Naive thymus-derived CD4-positive, alpha-beta T cell (primary cell): ENCODE measurements around the gene AREG. TPM values are rescaled to one million over a fixed set of nuclear protein-coding genes. Genes with fewer than 3 reads are reported as not detected.

ENCODE experiments used
- ATAC-seq: fragments of 150-1000 bp; cut with Tn5 transposase; 2 replicates; pipeline ENCODE4 v1.10.0; 2021; ENCODE audit warnings: mild to moderate bottlenecking, moderate library complexity
- CTCF ChIA-PET: fragments of 350-600 bp; sonication (Branson Sonifier 250); formaldehyde crosslinking; loops from one replicate; lab custom pipeline; 2021; ENCODE audit warnings: antibody characterized with exemption; lab: Charles Lee
- POLR2A ChIA-PET: fragments of 350-600 bp; sonication (Branson Sonifier 250); formaldehyde crosslinking; loops from one replicate; lab custom pipeline; 2021; ENCODE audit warnings: antibody characterized with exemption, inconsistent platforms; lab: Charles Lee
- DNase-seq, 9 donors: peaks; one replicate each; pipeline versions ENCODE4 v3.0.0 to v3.0.0-alpha.2; 2020 to 2022; ENCODE audit warnings: mixed read lengths in 1 of 9
- H3K27ac ChIP-seq: one replicate; pipeline ENCODE4 v1.7.0; 2013; ENCODE audit warnings: mild to moderate bottlenecking, low read depth, low read length, moderate library complexity
- H3K27me3 ChIP-seq, 2 donors: one replicate each; pipeline ENCODE4 v1.7.0; 2013; ENCODE audit warnings: low read length in 2 of 2, mild to moderate bottlenecking in 2 of 2, moderate library complexity in 2 of 2; ENCODE audit not compliant: control insufficient read depth in 2 of 2, insufficient read depth in 2 of 2
- H3K36me3 ChIP-seq, 3 experiments: 1 replicate in 2 of 3; 2 replicates in 1 of 3; pipeline ENCODE4 v1.7.0; 2013; ENCODE audit warnings: low read length in 3 of 3, mild to moderate bottlenecking in 3 of 3, moderate library complexity in 1 of 3; ENCODE audit not compliant: insufficient read depth in 3 of 3, control insufficient read depth in 2 of 3
- H3K4me1 ChIP-seq, 2 donors: one replicate each; pipeline ENCODE4 v1.7.0; 2013; ENCODE audit warnings: low read length in 2 of 2, mild to moderate bottlenecking in 2 of 2, moderate library complexity in 1 of 2; ENCODE audit not compliant: control insufficient read depth in 2 of 2, insufficient read depth in 2 of 2
- H3K4me3 ChIP-seq: 2 replicates; pipeline ENCODE4 v1.7.0; 2013; ENCODE audit warnings: mild to moderate bottlenecking, low read length
- H3K9me3 ChIP-seq, 3 experiments: 1 replicate in 2 of 3; 2 replicates in 1 of 3; pipeline ENCODE4 v1.7.0; 2013; ENCODE audit warnings: low read length in 3 of 3; ENCODE audit not compliant: control insufficient read depth in 2 of 3
- H3K27ac Mint-ChIP-seq, 9 donors: one replicate each; pipeline ENCODE4 v1.8.0; 2020 to 2022; ENCODE audit warnings: mixed read lengths in 9 of 9, mild to moderate bottlenecking in 8 of 9, moderate library complexity in 5 of 9, inconsistent platforms in 2 of 9
- H3K27me3 Mint-ChIP-seq, 5 donors: one replicate each; pipeline ENCODE4 v1.8.0; 2021 to 2022; ENCODE audit warnings: mixed read lengths in 5 of 5, mild to moderate bottlenecking in 1 of 5
- H3K36me3 Mint-ChIP-seq, 5 donors: one replicate each; pipeline ENCODE4 v1.8.0; 2020 to 2022; ENCODE audit warnings: mixed read lengths in 5 of 5, mild to moderate bottlenecking in 3 of 5, inconsistent platforms in 1 of 5
- H3K4me1 Mint-ChIP-seq, 7 donors: one replicate each; pipeline ENCODE4 v1.8.0; 2020 to 2022; ENCODE audit warnings: mixed read lengths in 7 of 7, mild to moderate bottlenecking in 3 of 7, inconsistent platforms in 1 of 7
- H3K4me3 Mint-ChIP-seq, 10 donors: one replicate each; pipeline ENCODE4 v1.8.0; 2020 to 2022; ENCODE audit warnings: mild to moderate bottlenecking in 10 of 10, mixed read lengths in 10 of 10, moderate library complexity in 6 of 10, inconsistent platforms in 2 of 10
- H3K9me3 Mint-ChIP-seq, 11 donors: one replicate each; pipeline ENCODE4 v1.8.0; 2020 to 2022; ENCODE audit warnings: mixed read lengths in 11 of 11, mild to moderate bottlenecking in 4 of 11, inconsistent platforms in 1 of 11, moderate library complexity in 1 of 11
- intact Hi-C, 2 donors: fragments of 100-400 bp; cut with micrococcal nuclease; formaldehyde crosslinking; loops; one replicate each; pipeline ENCODE4 v1.15.1; 2023
- polyA plus RNA-seq, 2 donors: library from polyadenylated mRNA; unstranded; fragments of 300-500 nt; fragmentation: Illumina TruSeq; gene quantifications; one replicate each; pipeline ENCODE4 v1.2.3, GENCODE V29; 2021
- total RNA-seq, 6 experiments: library from RNA in 5 of 6; stranded (reverse) in 5 of 6; gene quantifications; 1 replicate in 5 of 6; 2 replicates in 1 of 6; pipeline ENCODE4 v1.2.3 and lab custom pipeline; 2021 to 2026

AREG gene
- total and polyA plus RNA-seq, 7 experiments from 2014 or later, result 0.36 to 30.5 (median 3.6) TPM; not detected in 1

- DNase-seq (no peak), ATAC-seq (no peak)
- no peaks in the 10 kb centered on the region for H3K36me3 ChIP-seq
- H3K36me3 Mint-ChIP-seq, result no peaks in the 10 kb centered on the region
- H3K9me3 ChIP-seq, result no peaks in the 10 kb centered on the region
- no peaks in the 10 kb centered on the region for H3K4me1 ChIP-seq
- H3K4me3 Mint-ChIP-seq, result no peak overlapping the region
- H3K27me3 ChIP-seq, result no peaks in the 10 kb centered on the region
- H3K9me3 Mint-ChIP-seq, result peaks cover 0 to 2% (median 0%) of the 10 kb centered on the region in 11 donors
- no peak overlapping the region for H3K27ac Mint-ChIP-seq
- H3K27ac ChIP-seq, result no peak overlapping the region
- no peaks in the 10 kb centered on the region for H3K4me1 Mint-ChIP-seq
- CTCF ChIA-PET, result no interaction called here
- peaks cover 10 to 16% (median 12%) of the 10 kb centered on the region in 5 donors for H3K27me3 Mint-ChIP-seq
- intact Hi-C loops, result no loop called here
- H3K4me3 ChIP-seq, result no peak overlapping the region
- POLR2A ChIA-PET, result no interaction called here
Observed at GRCh38 chr4:74414149-74414809, 30.7 kb upstream of the AREG start.

- no peaks in the 10 kb centered on the region for H3K9me3 ChIP-seq
- ATAC-seq (no peak), DNase-seq (no peak)
- peaks cover 0 to 2% (median 0%) of the 10 kb centered on the region in 11 donors for H3K9me3 Mint-ChIP-seq
- no peak overlapping the region for H3K27ac Mint-ChIP-seq
- intact Hi-C loops, result no loop called here
- no peak overlapping the region for H3K27ac ChIP-seq
- no peak overlapping the region for H3K4me3 Mint-ChIP-seq
- ChIA-PET POLR2A (no interaction called here), CTCF (no interaction called here)
- H3K4me1 Mint-ChIP-seq, result no peaks in the 10 kb centered on the region
- no peaks in the 10 kb centered on the region for H3K36me3 Mint-ChIP-seq
- H3K4me3 ChIP-seq, result no peak overlapping the region
- no peaks in the 10 kb centered on the region for H3K27me3 ChIP-seq
- H3K4me1 ChIP-seq, result no peaks in the 10 kb centered on the region
- peaks cover 10 to 16% (median 13%) of the 10 kb centered on the region in 5 donors for H3K27me3 Mint-ChIP-seq
- no peaks in the 10 kb centered on the region for H3K36me3 ChIP-seq
Observed at GRCh38 chr4:74415602-74416300, 29.2 kb upstream of the AREG start.

GRCh38 chr4:74418063-74418670 is 26.8 kb upstream of the AREG start:
- ChIA-PET CTCF (no interaction called here), POLR2A (no interaction called here)
- H3K4me3 Mint-ChIP-seq, result no peak overlapping the region
- H3K36me3 ChIP-seq, result no peaks in the 10 kb centered on the region
- H3K4me1 ChIP-seq, result no peaks in the 10 kb centered on the region
- ATAC-seq (no peak), DNase-seq (no peak)
- no peak overlapping the region for H3K27ac ChIP-seq
- intact Hi-C loops, result no loop called here
- no peak overlapping the region for H3K4me3 ChIP-seq
- H3K36me3 Mint-ChIP-seq, result no peaks in the 10 kb centered on the region
- H3K27me3 ChIP-seq, result peaks cover 0 to 3% of the 10 kb centered on the region in 2 donors
- peaks cover 0 to 2% (median 0%) of the 10 kb centered on the region in 11 donors for H3K9me3 Mint-ChIP-seq
- H3K27me3 Mint-ChIP-seq, result peaks cover 14 to 23% (median 19%) of the 10 kb centered on the region in 5 donors
- no peaks in the 10 kb centered on the region for H3K9me3 ChIP-seq
- no peaks in the 10 kb centered on the region for H3K4me1 Mint-ChIP-seq
- no peak overlapping the region for H3K27ac Mint-ChIP-seq

GRCh38 chr4:74420863-74421262 is 24.1 kb upstream of the AREG start:
- H3K4me3 Mint-ChIP-seq, result no peak overlapping the region
- peaks cover 0 to 3% of the 10 kb centered on the region in 2 donors for H3K27me3 ChIP-seq
- ChIA-PET CTCF (no interaction called here), POLR2A (no interaction called here)
- DNase-seq (no peak), ATAC-seq (no peak)
- H3K27ac ChIP-seq, result no peak overlapping the region
- peaks cover 0 to 2% (median 0%) of the 10 kb centered on the region in 11 donors for H3K9me3 Mint-ChIP-seq
- H3K27me3 Mint-ChIP-seq, result peaks cover 7 to 26% (median 21%) of the 10 kb centered on the region in 5 donors
- no peak overlapping the region for H3K27ac Mint-ChIP-seq
- H3K4me1 Mint-ChIP-seq, result no peaks in the 10 kb centered on the region
- H3K36me3 Mint-ChIP-seq, result no peaks in the 10 kb centered on the region
- H3K4me1 ChIP-seq, result no peaks in the 10 kb centered on the region
- no peaks in the 10 kb centered on the region for H3K36me3 ChIP-seq
- intact Hi-C loops, result no loop called here
- H3K9me3 ChIP-seq, result no peaks in the 10 kb centered on the region
- no peak overlapping the region for H3K4me3 ChIP-seq

- Mint-ChIP-seq H3K36me3 (no peaks in the 10 kb centered on the region), H3K4me1 (no peaks in the 10 kb centered on the region), H3K4me3 (no peak overlapping the region), H3K27me3 (peaks cover 6 to 22% (median 12%) of the 10 kb centered on the region in 5 donors), H3K27ac (no peak overlapping the region), H3K9me3 (peaks cover 0 to 2% (median 0%) of the 10 kb centered on the region in 11 donors)
- ChIA-PET POLR2A (no interaction called here), CTCF (interaction anchor here (1.0 kb wide), 1 partner anchor 22 kb away, joined by 3 read pairs; the partner anchor contains the start of gene AREG)
- Histone ChIP-seq H3K27ac (no peak overlapping the region), H3K9me3 (no peaks in the 10 kb centered on the region), H3K27me3 (peaks cover 0 to 3% of the 10 kb centered on the region in 2 donors), H3K4me3 (no peak overlapping the region), H3K36me3 (no peaks in the 10 kb centered on the region), H3K4me1 (no peaks in the 10 kb centered on the region)
- no peak for ATAC-seq
- intact Hi-C loops, result no loop called here
- DNase-seq, result no peak
Observed at GRCh38 chr4:74423104-74423503, 21.8 kb upstream of the AREG start.

DNA sequence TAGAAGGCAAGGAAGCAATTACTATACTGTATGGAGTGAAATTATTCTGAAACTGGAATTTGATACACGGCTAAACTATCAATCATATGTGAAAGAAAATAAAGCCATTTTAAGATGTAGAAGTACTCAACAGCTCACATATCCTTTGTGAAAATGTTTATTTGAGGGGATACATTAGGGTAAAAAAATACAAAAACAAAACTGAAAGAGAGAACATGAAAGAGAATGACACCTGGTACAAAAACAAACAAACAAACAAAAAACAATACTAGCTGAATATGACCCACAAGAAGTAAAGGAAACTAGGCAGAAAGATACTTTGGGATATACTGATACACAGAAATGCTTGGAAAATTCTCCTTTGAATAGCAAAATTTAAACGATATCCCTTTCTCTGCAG is 20.8 kb upstream of the AREG start:
- Mint-ChIP-seq H3K27ac (no peak overlapping the region), H3K4me1 (no peaks in the 10 kb centered on the region), H3K4me3 (no peak overlapping the region), H3K27me3 (peaks cover 5 to 15% (median 10%) of the 10 kb centered on the region in 5 donors), H3K36me3 (no peaks in the 10 kb centered on the region), H3K9me3 (no peaks in the 10 kb centered on the region)
- H3K27ac ChIP-seq, result no peak overlapping the region
- no peak overlapping the region for H3K4me3 ChIP-seq
- DNase-seq (no peak), ATAC-seq (no peak)
- POLR2A ChIA-PET, result no interaction called here
- peaks cover 0 to 3% of the 10 kb centered on the region in 2 donors for H3K27me3 ChIP-seq
- no peaks in the 10 kb centered on the region for H3K36me3 ChIP-seq
- intact Hi-C loops, result no loop called here
- no peaks in the 10 kb centered on the region for H3K4me1 ChIP-seq
- CTCF ChIA-PET, result interaction anchor here (0.6 kb wide), 1 partner anchor 14 kb away, joined by 3 read pairs; no protein-coding TSS in a partner anchor
- H3K9me3 ChIP-seq, result no peaks in the 10 kb centered on the region
